HEK293 (cell line): ENCODE data around the gene VPS26C.
A peak's percentile ranks its signal among the peaks of the same experiment; 100 is the strongest.

Experiments
- BCL11B ChIP-seq: fragments of 450-650 bp; formaldehyde crosslinking; IDR thresholded peaks from 2 replicates; pipeline ENCODE4 v1.5.1; 2016; ENCODE audit warnings: low read depth, missing biosample characterization, missing genetic modification characterization
- CTCF ChIP-seq: fragments of 450-650 bp; formaldehyde crosslinking; IDR thresholded peaks from 2 replicates; pipeline ENCODE4 v1.5.1; 2016; ENCODE audit warnings: missing biosample characterization, missing genetic modification characterization
- ELK4 ChIP-seq: IDR thresholded peaks from 2 replicates; pipeline ENCODE4 v1.6.1; 2011; ENCODE audit warnings: mild to moderate bottlenecking, low read depth, low read length, borderline replicate concordance
- GLI4 ChIP-seq: fragments of 450-650 bp; formaldehyde crosslinking; IDR thresholded peaks from 2 replicates; pipeline ENCODE4 v1.5.1; 2016; ENCODE audit warnings: missing biosample characterization, missing genetic modification characterization
- HIC1 ChIP-seq: fragments of 450-650 bp; formaldehyde crosslinking; IDR thresholded peaks from 2 replicates; pipeline ENCODE4 v1.5.1; 2016; ENCODE audit warnings: missing biosample characterization, missing genetic modification characterization
- KLF10 ChIP-seq: fragments of 450-650 bp; IDR thresholded peaks from 2 replicates; pipeline ENCODE4 v1.5.1; 2018; ENCODE audit warnings: missing biosample characterization, mild to moderate bottlenecking, missing genetic modification characterization
- MYNN ChIP-seq: fragments of 450-650 bp; formaldehyde crosslinking; IDR thresholded peaks from 2 replicates; pipeline ENCODE4 v1.5.1; 2016; ENCODE audit warnings: missing biosample characterization, missing genetic modification characterization, borderline replicate concordance
- SCRT1 ChIP-seq: fragments of 450-650 bp; formaldehyde crosslinking; IDR thresholded peaks from 2 replicates; pipeline ENCODE4 v1.5.1; 2016; ENCODE audit warnings: missing biosample characterization, missing genetic modification characterization, borderline replicate concordance
- SCRT2 ChIP-seq: fragments of 450-650 bp; formaldehyde crosslinking; IDR thresholded peaks from 2 replicates; pipeline ENCODE4 v1.5.1; 2016; ENCODE audit warnings: missing biosample characterization, missing genetic modification characterization
- SP2 ChIP-seq: fragments of 450-650 bp; formaldehyde crosslinking; IDR thresholded peaks from 2 replicates; pipeline ENCODE4 v1.5.1; 2016; ENCODE audit warnings: missing biosample characterization, missing genetic modification characterization
- TCF7L2 ChIP-seq: IDR thresholded peaks from 2 replicates; pipeline ENCODE4 v1.6.1; 2011; ENCODE audit warnings: low read depth, mild to moderate bottlenecking, inconsistent platforms, low read length, moderate library complexity, borderline replicate concordance
- YY2 ChIP-seq: fragments of 450-650 bp; formaldehyde crosslinking; IDR thresholded peaks from 2 replicates; pipeline ENCODE4 v1.5.1; 2016; ENCODE audit warnings: missing biosample characterization, missing genetic modification characterization
- ZFHX2 ChIP-seq: fragments of 450-650 bp; formaldehyde crosslinking; conservative IDR thresholded peaks from 2 replicates; pipeline ENCODE4 v1.5.1; 2016; ENCODE audit warnings: missing biosample characterization, missing genetic modification characterization
- ZNF10 ChIP-seq: fragments of 450-650 bp; formaldehyde crosslinking; IDR thresholded peaks from 2 replicates; pipeline ENCODE4 v1.5.1; 2017; ENCODE audit warnings: missing biosample characterization, missing genetic modification characterization
- ZNF112 ChIP-seq: fragments of 450-650 bp; formaldehyde crosslinking; IDR thresholded peaks from 2 replicates; pipeline ENCODE4 v1.5.0; 2017; ENCODE audit warnings: missing biosample characterization, missing genetic modification characterization
- ZNF140 ChIP-seq: fragments of 450-650 bp; formaldehyde crosslinking; IDR thresholded peaks from 2 replicates; pipeline ENCODE4 v1.5.1; 2016; ENCODE audit warnings: missing biosample characterization, missing genetic modification characterization
- ZNF169 ChIP-seq: fragments of 450-650 bp; formaldehyde crosslinking; IDR thresholded peaks from 2 replicates; pipeline ENCODE4 v1.5.1; 2016; ENCODE audit warnings: missing biosample characterization, missing genetic modification characterization
- ZNF174 ChIP-seq: fragments of 450-650 bp; formaldehyde crosslinking; IDR thresholded peaks from 2 replicates; pipeline ENCODE4 v1.5.0; 2017; ENCODE audit warnings: missing biosample characterization, mild to moderate bottlenecking, missing genetic modification characterization
- ZNF175 ChIP-seq: fragments of 450-650 bp; formaldehyde crosslinking; IDR thresholded peaks from 2 replicates; pipeline ENCODE4 v1.5.1; 2016; ENCODE audit warnings: missing biosample characterization, missing genetic modification characterization
- ZNF2 ChIP-seq: fragments of 450-650 bp; formaldehyde crosslinking; IDR thresholded peaks from 2 replicates; pipeline ENCODE4 v1.5.1; 2016; ENCODE audit warnings: missing biosample characterization, missing genetic modification characterization
- ZNF266 ChIP-seq: fragments of 450-650 bp; formaldehyde crosslinking; IDR thresholded peaks from 2 replicates; pipeline ENCODE4 v1.5.1; 2016; ENCODE audit warnings: missing biosample characterization, missing genetic modification characterization, low read depth
- ZNF302 ChIP-seq: fragments of 450-650 bp; formaldehyde crosslinking; IDR thresholded peaks from 2 replicates; pipeline ENCODE4 v1.5.1; 2016; ENCODE audit warnings: missing biosample characterization, missing genetic modification characterization, low read depth
- ZNF391 ChIP-seq: fragments of 450-650 bp; formaldehyde crosslinking; IDR thresholded peaks from 2 replicates; pipeline ENCODE4 v1.5.1; 2016; ENCODE audit warnings: low read depth, missing biosample characterization, missing genetic modification characterization, borderline replicate concordance
- ZNF394 ChIP-seq: fragments of 450-650 bp; formaldehyde crosslinking; IDR thresholded peaks from 2 replicates; pipeline ENCODE4 v1.5.1; 2016; ENCODE audit warnings: missing biosample characterization, missing genetic modification characterization, mild to moderate bottlenecking, moderate library complexity, borderline replicate concordance
- ZNF48 ChIP-seq: fragments of 450-650 bp; formaldehyde crosslinking; IDR thresholded peaks from 2 replicates; pipeline ENCODE4 v1.5.1; 2016; ENCODE audit warnings: missing biosample characterization, missing genetic modification characterization
- ZNF501 ChIP-seq: fragments of 450-650 bp; formaldehyde crosslinking; IDR thresholded peaks from 2 replicates; pipeline ENCODE4 v1.5.1; 2016; ENCODE audit warnings: missing biosample characterization, missing genetic modification characterization
- ZNF510 ChIP-seq: fragments of 450-650 bp; formaldehyde crosslinking; IDR thresholded peaks from 2 replicates; pipeline ENCODE4 v1.5.1; 2018; ENCODE audit warnings: mild to moderate bottlenecking, missing genetic modification characterization, missing biosample characterization; ENCODE audit not compliant: insufficient replicate concordance
- ZNF513 ChIP-seq: fragments of 450-650 bp; IDR thresholded peaks from 2 replicates; pipeline ENCODE4 v1.5.1; 2018; ENCODE audit warnings: missing biosample characterization, missing genetic modification characterization
- ZNF544 ChIP-seq: fragments of 450-650 bp; formaldehyde crosslinking; IDR thresholded peaks from 2 replicates; pipeline ENCODE4 v1.5.0; 2017; ENCODE audit warnings: missing biosample characterization, missing genetic modification characterization
- ZNF76 ChIP-seq: fragments of 450-650 bp; formaldehyde crosslinking; IDR thresholded peaks from 2 replicates; pipeline ENCODE4; 2016; ENCODE audit warnings: low read depth, missing biosample characterization, missing genetic modification characterization, borderline replicate concordance
- ZXDB ChIP-seq: fragments of 450-650 bp; formaldehyde crosslinking; IDR thresholded peaks from 2 replicates; pipeline ENCODE4 v1.5.1; 2016; ENCODE audit warnings: missing biosample characterization, missing genetic modification characterization

VPS26C gene

GRCh38 chr21:37267269-37268185 lies at the start of gene VPS26C (continued):
- TF ChIP-seq CTCF (tag by site-specific recombination) (no peak), TCF7L2 (no peak), ELK4 (peak; percentile 60; the same call in 1 of the 2 replicates), ZNF394 (tag by site-specific recombination) (peak; percentile 77), ZNF169 (tag by site-specific recombination) (no peak), ZNF10 (no peak), ZNF544 (tag by site-specific recombination) (no peak), YY2 (tag by site-specific recombination) (no peak), ZFHX2 (tag by site-specific recombination) (peak; percentile 66), ZNF174 (tag by site-specific recombination) (no peak), GLI4 (tag by site-specific recombination) (0 out of 2 replicates have a peak, but pooled peaks have one; percentile 24), ZNF76 (peak; percentile 95), KLF10 (peak; percentile 79), ZNF302 (tag by site-specific recombination) (no peak), SCRT2 (tag by site-specific recombination) (peak; percentile 57), HIC1 (no peak), ZNF391 (tag by site-specific recombination) (peak; percentile 81; the same call in 1 of the 2 replicates), ZNF266 (tag by site-specific recombination) (no peak), SP2 (tag by site-specific recombination) (peak; percentile 99), BCL11B (tag by site-specific recombination) (peak; percentile 94), ZNF510 (tag by site-specific recombination) (no peak), ZNF513 (tag by site-specific recombination) (no peak), MYNN (tag by site-specific recombination) (no peak; the same call in 1 of the 2 replicates), ZXDB (tag by site-specific recombination) (peak; percentile 99), ZNF140 (tag by site-specific recombination) (no peak), ZNF175 (no peak), ZNF48 (tag by site-specific recombination) (no peak), ZNF501 (tag by site-specific recombination) (no peak; the same call in 1 of the 2 replicates), ZNF112 (tag by site-specific recombination) (no peak), ZNF2 (peak; percentile 60), SCRT1 (tag by site-specific recombination) (no peak)
